ENCODE results near the gene C9orf78.
A peak's percentile ranks its signal among the peaks of the same experiment; 100 is the strongest.
"Not testable (repeated sequence)": the region's sequence is repeated elsewhere in the genome, so short reads cannot be mapped to it uniquely, and the experiment has no call there.

C9orf78 gene

GRCh38 chr9:129809346-129809745 is 25.7 kb downstream of the C9orf78 start:
- no peak for DNase-seq

- DNase-seq = no peak
These were observed 29.0 kb downstream of the C9orf78 start for GRCh38 chr9:129806061-129806460.

- no peak for DNase-seq
These were observed 31.4 kb downstream of the C9orf78 start for GRCh38 chr9:129803676-129804060.

GRCh38 chr9:129802833-129803675 is 32.0 kb downstream of the C9orf78 start, which contains the start of gene TOR1B:
Gene TOR1B (plus strand): TSS chr9:129803184. CDS start chr9:129803213, 29 bp downstream.
- peak; percentile 69 for DNase-seq

- DNase-seq = no peak
These were observed 33.6 kb downstream of the C9orf78 start for GRCh38 chr9:129801504-129801903.

DNA sequence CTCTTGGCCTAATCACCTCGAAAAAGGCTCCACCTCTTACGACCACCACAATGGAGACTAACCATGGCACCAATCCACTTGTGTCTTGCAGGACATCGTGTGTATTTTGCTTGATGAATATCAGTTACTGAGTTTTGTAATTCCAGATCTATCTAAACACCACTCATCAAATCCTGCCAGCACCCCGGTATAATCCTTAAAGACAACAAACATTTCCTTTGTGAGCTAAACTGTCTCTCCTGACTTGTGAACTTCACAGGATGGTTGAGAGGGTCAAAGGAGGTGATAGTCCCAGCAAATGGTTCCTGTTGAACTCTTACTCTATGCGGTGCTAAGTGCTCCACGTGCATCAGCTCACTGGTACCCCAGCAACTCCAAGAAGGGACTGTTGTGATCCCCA is 36.1 kb downstream of the C9orf78 start:
- DNase-seq = no peak

DNA sequence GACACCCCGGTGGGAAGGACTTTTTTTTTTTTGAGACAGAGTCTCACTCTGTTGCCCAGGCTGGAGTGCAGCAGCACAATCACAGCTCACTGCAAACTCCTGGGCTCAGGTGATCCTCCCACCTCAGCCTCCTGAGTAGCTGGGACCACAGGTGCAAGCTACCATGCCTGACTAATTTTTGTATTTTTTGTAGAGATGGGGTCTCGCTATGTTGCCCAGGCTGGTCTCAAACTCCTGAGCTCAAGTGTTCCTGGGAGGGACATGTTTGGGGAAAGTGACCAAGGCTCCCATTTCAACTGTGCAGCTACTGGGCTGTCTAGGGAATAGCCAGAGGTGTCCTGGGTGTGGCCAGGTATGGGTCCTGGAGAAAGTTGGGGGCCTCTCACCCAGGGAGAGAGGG is 39.0 kb downstream of the C9orf78 start:
- DNase-seq = not testable (repeated sequence)

- DNase-seq = no peak
These were observed 40.5 kb downstream of the C9orf78 start for GRCh38 chr9:129794549-129794948.

DNA sequence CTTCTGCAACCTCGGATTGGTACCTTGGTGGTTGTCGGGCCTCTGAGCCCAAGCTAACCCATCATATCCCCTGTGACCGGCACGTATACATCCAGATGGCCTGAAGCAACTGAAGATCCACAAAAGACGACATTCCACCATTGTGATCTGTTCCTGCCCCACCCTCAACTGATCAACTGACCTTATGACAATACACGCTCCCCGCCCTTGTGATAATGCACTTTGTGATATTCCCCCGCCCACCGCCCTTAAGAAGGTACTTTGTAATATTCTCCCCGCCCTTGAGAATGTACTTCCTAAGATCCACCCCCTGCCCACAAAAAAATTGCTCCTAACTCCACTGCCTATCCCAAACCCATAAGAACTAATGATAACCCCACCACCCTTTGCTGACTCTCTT is 48.6 kb downstream of the C9orf78 start:
- DNase-seq = no peak

DNA sequence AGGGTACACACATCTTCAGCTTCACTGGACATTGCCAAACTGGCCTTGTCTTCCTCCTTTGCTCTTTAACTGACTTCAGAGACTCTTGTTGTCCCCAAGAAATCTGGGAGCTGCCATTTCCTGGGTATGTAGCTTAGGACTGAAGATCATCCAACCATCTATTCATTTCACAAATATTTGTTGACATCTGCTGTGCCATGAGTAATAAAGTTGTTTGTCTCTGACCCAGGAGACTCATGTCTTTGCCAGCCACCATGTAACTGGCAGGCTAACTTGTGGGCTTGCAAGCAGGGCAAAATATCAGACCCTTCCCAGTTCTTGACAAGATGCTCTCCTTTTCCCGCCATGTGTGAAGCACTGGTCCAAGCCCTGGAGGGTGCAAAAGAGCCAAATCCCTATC is 49.2 kb downstream of the C9orf78 start:
- DNase-seq = no peak

DNA sequence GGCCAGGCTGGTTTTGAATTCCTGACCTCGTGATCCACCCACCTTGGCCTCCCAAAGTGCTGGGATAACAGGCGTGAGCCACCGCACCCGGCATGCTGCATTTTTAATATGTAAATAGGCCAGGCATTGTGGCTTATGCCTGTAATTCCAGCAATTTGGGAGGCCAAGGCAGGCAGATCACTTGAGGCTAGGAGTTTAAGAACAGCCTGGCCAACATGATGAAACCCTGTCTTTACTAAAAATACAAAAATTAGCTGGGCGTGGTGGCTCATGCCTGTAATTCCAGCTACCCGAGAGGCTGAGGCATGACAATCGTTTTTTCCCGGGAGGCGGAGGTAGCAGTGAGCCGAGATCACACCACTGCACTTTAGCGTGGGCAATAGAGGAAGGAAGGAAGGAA is 50.1 kb downstream of the C9orf78 start:
- DNase-seq = not testable (repeated sequence)

GRCh38 chr9:129783516-129784361 is 51.3 kb downstream of the C9orf78 start:
- DNase-seq = peak; percentile 50

DNA sequence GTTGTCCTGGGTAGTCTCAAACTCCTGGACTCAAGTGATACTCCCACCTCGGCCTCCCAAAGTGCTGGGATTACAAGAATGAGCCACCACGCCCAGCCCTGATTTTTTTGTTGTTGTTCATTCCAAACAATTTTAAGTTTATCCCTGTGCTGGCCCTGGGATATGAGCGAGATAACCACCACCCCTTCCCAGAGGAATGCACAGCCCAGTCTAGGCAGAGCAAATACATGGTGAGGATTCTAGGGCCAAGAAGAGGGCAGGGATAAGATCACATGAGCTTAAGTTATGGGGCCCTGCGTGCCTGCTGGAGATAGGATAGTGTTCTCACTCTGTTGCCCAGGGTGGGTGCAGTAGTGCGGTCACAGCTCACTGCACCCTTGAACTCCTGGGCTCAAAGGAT is 53.1 kb downstream of the C9orf78 start:
- no peak for DNase-seq

GRCh38 chr9:129781131-129781530 is 53.9 kb downstream of the C9orf78 start:
- no peak for DNase-seq

DNA sequence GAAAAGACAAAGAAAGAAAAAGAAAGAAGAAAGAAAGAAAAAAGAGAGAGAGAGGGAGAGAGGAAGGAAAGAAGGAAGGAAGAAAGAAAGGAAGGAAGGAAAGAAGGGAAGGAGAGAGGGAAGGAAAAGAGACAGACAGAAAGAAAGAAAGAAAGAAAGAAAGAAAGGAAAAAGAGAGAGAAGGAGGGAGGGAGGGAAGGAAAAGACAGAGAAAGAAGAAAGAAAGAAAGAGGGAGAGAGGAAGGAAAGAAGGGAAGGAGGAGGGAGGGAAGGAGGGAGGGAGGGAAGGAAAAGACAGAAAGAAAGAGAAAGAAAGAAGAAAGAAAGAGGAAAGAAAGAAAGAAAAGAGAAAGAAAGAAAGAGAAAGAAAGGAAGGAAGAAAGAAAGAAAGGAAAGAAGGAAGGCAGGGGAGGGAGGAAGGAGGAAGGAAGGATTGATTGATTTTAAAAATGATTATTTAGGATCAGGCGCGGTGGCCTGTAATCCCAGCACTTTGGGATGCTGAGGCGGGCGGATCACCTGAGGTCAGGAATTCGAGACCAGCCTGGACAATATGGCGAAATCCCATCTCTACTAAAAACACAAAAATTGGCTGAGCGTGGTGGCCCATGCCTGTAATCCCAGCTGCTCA is 55.4 kb downstream of the C9orf78 start:
- DNase-seq = no peak

GRCh38 chr9:129778469-129778868 is 56.6 kb downstream of the C9orf78 start:
- no peak for DNase-seq

- no peak for DNase-seq
These were observed 57.3 kb downstream of the C9orf78 start for GRCh38 chr9:129777769-129778130.
